ENCODE data around the gene RPTOR.

The RPTOR gene

GRCh38 chr17:81013642-81014041 lies 469.0 kb downstream of the RPTOR start:
- no peak for DNase-seq

GRCh38 chr17:81015136-81015535 lies 470.5 kb downstream of the RPTOR start:
- no peak for DNase-seq
